GM18867 (cell line): ENCODE results near the gene ZNF483.
A peak's percentile ranks its signal among the peaks of the same experiment; 100 is the strongest.
"Not testable (repeated sequence)": the region's sequence is repeated elsewhere in the genome, so short reads cannot be mapped to it uniquely, and the experiment has no call there.

ENCODE experiments used
- ATAC-seq: cut with Tn5 transposase; IDR thresholded peaks from one replicate; pipeline ENCODE4 v1.9.1; 2021; ENCODE audit warnings: mild to moderate bottlenecking, moderate library complexity; ENCODE audit not compliant: unreplicated experiment

Gene ZNF483

DNA sequence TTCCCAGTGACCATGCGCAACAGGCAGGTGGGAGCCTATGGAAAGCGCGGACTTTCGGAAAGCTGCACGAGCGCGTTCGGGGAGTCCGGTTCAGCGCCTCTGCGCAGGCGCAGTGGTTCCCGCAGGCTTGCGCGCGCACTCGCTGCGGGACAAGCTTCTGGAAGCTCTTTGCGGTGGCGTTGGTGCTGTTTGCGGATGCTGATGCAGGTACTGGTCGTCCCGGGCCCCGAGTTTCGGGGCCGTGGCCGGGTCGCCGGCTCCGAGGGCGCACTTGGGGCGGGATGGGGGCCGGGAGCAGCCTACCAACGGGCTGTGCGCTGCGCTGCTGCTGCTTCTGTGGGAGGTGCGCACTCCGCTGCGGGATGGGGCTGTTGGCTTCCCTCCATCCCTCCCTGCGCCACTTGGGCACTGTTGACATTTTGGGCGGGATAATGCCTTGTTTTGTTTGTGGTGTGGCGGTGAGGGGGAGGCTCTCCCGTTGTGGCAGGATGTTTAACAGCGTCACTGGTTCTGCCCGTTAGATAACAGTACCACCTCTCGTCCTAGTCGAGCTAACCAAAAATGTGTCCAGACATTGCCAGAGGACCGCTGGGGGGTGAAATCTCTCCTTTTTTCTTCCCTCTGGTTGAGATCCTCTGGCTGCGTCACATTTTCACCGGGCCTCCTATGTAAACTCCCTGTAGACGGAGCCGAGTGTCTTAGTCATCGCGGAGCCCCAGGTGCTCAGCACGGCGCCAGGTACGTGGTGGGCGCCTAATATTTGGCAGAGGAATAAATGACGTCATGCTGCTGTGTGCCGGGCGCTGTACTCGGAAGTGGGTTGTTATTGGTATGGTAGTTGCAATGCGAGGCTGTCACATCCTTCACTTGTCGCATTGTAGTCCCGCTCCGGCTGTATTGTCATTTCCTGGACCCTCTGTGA is at the start of gene ZNF483:
Gene ZNF483 (plus strand): TSS at position 124 of the 922 bp plus-strand sequence. CDS start 2,217 bp downstream, outside the sequence.
- ATAC-seq, result peak; percentile 44

DNA sequence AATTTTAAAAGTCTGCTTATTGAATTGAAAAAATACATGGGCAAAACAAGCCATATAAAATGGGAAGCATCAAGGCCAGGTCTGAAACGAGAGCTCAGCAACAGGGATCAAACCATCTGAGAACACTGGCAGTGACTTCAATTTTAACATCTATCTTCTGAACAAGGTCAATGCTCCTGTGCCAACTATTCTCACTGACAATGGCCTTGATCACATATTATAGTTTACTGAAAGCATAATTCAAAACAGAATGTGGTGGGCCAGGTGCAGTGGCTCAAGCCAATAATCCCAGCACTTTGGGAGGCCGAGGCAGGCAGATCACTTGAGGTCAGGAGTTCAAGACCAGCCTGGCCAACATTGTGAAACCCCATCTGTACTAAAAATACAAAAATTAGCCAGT is 49.8 kb upstream of the ZNF483 start:
- ATAC-seq, result no peak

DNA sequence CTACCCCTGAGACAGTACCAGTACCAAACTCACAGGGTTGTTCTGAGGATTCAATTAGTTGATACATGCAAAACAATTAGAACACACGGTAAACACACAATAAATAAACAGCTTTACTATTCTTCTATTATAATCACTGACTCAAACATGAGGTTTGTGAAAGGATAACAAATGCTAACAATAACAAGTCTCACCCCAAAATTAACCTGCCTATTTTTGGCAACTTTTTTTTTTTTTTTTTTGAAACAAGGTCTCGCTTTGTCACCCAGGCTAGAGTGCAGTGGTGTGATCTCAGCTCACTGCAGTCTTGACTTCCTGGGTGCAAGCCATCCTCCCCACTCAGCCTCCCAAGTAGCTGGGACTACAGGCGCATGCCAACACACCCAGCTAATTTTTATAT is 47.3 kb upstream of the ZNF483 start:
- ATAC-seq, result no peak

DNA sequence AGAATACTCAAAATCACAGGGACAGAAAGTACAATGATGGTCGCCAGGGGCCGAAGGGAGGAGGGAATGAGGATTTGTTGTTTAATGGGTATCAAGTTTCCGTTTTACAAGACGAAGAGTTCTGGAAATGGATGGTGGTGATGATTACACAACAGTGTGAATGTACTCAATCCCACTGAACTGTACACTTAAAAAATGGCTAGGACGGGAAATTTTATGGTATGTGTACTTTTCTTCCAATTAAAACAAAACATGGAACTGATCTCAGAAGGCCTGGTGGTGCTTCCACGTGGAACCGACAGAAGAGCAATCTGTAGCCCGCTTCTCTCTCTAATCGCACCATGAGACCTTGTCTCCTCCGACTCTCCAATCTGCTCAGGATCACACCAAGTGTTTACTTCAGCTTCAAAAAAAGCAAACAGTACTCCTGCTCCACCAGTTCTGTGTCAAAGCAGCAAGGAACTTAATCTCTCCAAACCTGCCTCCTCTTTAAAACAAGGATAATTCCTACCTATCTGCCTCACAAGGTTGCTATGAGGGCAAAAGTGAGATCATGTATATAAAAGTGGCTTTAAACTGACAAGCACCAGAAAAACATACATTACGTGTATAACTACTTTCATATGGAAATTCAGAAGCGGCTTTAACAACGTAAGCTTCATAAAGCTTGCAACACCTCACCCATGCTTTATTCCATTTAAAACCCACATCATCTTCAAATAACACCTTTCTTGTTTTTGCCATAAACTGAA is 42.9 kb upstream of the ZNF483 start:
- no peak for ATAC-seq

DNA sequence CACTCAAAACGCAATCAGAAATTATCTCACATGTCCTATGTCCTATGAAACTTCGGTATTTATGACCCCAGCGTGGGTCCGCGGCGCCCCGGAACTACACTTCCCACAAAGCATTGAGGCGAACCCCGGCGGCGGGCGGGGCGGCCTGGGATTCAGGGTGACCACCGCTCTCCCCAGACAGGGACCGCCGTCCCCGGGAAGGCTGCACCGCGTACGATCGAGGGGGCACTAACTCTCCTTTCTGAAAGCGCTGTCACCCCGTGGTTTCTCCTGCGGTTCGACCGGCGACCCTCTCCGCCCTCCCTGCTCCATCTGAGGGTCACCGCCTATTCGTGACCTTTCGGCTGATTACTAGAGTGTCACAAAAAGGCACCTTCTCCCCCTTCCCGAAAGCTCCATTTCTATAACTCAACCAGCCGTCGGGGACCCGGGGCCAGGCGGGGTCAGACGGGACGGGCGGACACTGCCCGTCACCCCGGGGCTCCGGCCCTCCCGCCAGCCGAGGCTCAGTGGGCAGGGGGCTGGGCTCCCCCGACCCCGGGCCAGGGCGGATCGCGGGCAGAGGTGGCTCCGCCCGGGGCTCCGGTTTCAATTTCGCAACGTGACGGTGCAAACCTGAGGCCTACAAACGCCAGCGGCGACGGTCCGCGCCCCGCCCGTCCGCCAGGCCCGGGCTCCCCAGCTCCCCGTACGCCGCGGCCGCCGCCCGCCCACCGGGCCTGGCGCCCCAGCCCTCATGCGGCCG is 42.1 kb upstream of the ZNF483 start:
- ATAC-seq, result peak; percentile 64

DNA sequence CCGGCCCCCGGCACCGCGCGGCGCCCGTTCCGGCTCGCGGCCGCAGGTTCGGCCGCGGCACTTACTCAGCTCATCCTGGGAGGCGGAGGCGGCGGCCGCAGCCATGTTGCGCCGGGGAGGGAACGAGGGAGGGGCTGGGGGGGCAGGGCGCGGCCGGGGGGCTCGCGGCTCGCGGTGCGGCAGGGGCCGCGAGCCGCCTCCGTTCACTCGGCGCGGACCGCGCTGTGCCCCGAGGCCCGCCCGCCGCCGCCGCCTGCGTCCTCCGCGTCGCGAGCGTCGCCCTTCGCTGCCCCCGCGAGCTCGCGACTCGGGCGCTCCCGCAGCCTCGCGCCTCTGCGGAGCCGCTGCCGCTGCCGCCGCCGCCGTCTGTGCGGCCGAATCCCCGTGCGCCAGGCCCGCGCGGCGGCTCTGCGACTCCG is 41.5 kb upstream of the ZNF483 start:
- peak; percentile 35 for ATAC-seq

DNA sequence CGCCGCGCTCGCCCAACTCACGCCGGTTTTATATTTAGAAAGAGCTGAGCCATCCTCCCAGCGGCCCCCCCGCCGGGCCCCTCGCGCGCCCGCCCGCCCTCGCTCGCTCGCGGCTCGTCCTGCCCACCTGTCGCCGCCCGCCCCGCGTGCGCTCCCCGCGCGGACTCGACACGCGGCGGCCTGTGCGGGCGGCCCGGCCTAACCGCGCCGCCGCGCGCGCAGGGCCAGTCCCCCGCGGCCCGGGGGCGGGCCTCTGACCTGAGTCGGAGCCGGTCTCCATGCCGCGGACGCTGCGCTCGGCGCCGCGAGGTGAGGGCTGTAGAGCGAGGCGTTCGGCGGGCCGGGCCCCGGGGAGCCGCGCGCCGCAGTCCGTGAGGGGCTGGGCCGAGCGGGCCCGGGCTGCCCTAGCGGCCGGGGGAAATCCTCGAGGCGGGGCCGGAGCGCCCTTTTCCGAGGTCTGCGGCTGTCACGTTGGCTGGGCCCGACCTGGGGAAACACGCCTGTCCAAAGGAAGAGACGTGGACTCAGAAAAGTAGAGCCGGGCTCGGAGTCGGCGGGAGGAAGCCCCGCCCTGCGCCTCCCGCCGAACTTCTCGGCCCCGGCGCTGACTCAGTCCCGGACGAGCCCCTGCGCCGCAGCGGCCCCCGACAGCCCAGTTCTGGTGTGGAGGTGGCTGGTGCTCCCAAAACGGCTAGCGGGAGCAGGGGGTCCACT is 41.0 kb upstream of the ZNF483 start, which contains the start of gene ECPAS:
Gene ECPAS (minus strand): TSS at position 526 of the 714 bp plus-strand sequence. CDS start 11,465 bp downstream, outside the sequence.
- peak; percentile 59 for ATAC-seq

DNA sequence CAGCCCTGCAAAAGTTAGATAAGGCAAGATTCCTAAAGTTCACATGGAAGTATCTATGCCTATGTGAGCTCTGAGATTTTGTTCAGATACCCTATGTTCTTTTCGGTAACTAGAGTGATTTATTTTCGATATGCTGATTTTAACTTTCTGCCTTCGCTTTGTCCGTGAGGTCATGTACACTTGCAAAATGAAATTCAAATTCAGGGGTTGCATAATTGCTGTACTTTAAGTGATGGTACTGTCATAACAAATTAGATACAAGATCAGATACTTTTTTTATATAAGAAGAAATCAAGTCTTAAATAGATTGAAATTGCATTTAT is 40.4 kb upstream of the ZNF483 start:
- peak; percentile 0 for ATAC-seq

DNA sequence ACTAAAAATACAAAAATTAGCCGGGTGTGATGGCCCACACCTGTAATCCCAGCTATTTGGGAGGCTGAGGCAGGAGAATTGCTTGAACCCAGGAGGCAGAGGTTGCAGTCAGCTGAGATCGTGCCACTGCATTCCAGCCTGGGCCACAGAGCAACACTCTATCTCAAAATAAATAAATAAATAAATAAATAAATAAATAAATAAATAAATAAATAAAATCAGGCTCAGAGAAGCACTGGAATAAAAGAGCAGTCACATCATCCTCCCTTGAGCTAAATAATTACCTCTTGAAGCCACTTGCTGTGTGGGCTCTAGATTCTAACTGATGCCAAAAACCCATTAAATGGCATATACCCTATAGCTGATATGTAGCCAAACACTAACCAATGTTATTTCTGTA is 27.8 kb upstream of the ZNF483 start:
- not testable (repeated sequence) for ATAC-seq

DNA sequence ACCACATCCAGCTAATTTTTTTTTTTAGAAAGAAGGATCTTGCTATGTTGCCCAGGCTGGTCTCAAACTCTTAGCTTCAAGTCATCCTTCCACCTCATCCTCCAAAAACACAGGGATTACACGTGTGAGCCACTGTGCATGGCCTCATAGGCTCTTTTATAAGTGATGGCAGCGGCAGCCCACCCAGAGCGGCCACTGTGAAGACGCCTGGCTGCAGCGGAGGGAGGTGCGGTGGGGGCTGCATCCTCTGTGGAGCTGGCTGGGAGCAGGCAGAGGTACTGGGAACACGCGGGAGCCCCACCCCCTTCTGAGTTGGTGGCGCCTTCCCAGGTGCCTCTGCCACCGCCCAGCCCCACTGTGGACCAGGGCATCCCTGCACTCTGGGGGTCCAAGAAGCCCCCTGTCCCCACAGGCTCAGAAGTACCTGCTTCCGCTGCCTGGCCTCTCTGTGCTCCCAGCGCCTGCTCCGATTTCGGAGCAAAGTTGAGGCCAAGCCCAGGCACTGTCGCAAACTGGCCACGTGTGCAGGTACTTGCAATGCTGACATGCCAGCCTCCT is 23.9 kb upstream of the ZNF483 start:
- no peak for ATAC-seq

DNA sequence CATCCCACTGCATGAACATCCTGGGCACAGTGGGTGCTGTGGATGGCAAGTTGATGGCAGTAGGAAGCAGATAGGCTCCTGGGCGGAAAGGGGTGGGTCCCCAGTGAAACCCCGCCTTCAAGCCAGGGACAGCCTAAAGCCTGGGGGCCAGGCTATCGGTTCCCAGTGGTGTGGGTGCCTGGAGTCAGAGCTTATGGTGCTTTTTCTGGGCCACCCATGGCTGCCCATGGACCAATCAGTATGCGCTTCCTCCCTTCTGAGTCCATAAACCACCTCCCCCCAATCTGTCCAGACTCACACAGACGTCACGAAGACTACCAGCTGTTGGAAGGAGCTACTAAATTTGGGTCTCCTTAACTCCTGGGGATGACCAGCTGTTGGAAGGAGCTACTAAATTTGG is 23.3 kb upstream of the ZNF483 start:
- no peak for ATAC-seq

DNA sequence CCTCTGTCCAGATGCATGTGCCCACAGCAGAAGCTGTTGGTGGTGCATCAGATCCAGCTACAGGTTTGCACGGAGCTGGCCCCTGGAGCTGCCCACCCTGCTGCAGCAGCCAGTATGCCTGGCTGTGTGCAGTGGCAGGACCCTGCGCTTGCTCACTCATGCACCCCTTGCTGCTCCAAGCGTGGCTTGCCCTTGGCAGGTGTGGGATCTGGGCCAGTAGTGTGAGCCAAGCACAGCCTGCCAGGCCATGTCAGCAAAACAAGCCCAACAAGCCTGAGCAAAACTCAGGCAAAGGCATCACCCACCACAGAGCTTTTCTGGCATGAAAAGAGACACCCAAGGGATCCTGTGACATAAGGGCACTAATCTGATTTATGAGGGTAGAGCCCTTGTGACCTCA is 22.5 kb upstream of the ZNF483 start:
- ATAC-seq, result no peak

DNA sequence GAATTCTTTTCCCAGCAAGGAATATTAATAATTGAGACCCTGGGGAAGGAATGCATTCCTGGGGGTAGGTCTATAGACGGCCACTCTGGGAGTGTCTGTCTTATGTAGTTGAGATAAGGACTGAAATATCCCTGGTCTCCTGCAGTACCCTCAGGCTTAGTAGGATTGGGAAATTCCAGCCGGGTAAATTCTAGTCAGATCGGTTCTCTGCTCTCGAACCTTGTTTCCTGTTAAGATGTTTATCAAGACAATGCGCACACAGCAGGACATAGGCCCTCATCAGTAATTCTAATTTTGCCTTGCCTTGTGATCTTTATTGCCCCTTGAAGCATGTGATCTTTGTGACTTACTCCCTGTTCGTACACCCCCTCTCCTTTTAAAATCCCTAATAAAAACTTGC is 13.4 kb upstream of the ZNF483 start:
- not testable (repeated sequence) for ATAC-seq

DNA sequence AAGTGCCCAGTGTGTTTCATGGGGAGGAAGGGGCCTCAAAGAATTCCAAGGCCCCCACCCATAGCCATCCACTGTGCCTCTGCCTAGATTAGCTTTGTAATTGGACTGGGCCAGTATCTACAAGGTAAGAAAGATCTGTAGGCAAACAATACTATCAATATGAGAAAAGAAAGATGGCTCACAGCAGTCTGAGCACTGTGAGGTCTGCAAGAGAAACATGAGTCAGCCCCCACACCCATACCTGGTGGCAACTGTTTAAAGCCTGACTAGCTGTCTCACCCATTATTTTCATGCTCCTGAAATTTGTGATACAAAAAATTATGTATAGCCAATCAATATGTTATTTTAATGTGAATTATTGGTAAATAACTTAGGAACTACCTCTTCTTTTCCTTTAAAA is 10.0 kb upstream of the ZNF483 start:
- ATAC-seq, result no peak

DNA sequence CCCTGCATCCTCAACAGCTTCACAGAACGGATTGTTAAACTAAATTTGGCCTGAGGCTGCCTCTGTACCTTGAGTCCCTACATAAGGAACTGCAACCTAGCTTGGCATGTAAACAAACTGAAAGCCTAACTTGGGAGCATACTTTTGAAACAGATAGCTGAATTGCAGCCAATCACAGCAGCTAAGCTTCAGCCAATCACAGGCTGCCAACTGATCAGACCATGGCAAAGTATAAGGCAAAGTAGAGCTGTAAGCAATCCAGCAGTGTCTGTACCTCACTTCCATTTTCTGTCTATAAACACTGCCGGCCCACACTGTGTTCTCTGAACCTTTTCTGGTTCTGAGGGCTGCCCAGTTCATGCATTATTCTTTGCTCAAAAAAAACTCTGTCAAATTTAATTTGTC is 8.9 kb upstream of the ZNF483 start:
- no peak for ATAC-seq

DNA sequence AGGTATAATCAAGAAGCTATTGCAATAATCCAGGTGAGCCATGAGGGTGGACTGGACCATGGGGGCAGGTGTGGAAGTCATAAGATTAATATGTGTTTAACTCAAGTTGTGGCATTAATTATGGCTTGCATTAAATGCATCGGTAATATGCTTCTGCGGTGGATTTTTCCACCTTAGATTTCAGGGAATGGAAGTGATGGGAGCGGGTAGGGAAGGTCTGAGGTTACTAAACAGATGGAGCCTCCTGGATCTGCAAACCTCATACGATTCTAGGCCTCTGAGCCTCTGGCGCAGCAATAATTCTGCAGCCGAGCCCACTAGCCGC is 286 bp upstream of the ZNF483 start:
- no peak for ATAC-seq

DNA sequence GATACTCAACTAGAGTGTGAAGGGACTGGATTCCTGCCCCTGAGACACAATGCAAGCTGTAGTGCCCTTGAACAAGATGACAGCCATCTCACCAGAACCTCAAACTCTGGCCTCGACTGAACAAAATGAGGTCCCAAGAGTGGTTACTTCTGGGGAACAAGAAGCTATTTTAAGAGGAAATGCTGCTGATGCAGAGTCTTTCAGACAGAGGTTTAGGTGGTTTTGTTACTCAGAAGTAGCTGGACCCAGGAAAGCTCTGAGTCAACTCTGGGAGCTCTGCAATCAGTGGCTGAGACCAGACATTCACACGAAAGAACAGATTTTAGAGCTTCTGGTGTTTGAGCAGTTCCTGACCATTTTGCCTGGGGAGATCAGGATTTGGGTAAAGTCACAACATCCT is 2.4 kb downstream of the ZNF483 start:
- ATAC-seq, result no peak

DNA sequence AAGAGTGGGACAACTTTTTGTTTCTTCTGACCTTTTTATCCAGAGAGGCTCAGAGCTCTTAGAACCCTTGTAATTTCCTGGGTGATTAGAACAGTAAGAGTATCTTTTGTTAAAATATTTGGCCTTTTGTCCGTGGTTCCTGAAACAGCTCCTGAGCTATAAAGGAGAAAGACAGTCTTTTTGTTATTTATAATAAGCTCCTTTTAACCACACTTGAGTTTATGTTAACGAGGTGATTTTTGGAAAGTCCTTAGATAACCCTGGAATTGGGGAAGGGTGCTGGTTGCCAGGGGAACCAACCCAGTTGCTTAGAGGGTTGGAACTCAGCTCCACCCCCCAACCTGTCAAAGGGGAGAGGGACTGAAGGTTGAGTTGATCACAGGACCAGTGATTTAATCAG is 4.8 kb downstream of the ZNF483 start:
- no peak for ATAC-seq

DNA sequence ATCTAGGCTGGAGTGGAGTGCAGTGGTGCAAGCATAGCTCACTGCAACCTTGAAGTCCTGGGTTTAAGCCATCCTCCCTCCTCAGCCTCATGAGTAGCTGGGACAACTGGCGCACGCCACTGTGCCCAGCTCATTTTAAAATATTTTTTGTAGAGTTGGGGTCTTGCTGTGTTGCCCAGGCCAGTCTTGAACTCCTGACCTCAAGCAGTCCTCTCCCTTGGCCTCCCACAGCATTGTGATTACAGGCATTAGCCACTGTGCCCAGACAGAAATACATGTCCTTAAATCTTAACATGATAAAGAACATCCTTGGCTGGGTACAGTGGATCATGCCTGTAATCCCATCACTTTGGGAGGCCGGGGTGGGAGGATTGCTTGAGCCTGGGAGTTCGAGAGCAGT is 6.7 kb downstream of the ZNF483 start:
- ATAC-seq, result no peak

DNA sequence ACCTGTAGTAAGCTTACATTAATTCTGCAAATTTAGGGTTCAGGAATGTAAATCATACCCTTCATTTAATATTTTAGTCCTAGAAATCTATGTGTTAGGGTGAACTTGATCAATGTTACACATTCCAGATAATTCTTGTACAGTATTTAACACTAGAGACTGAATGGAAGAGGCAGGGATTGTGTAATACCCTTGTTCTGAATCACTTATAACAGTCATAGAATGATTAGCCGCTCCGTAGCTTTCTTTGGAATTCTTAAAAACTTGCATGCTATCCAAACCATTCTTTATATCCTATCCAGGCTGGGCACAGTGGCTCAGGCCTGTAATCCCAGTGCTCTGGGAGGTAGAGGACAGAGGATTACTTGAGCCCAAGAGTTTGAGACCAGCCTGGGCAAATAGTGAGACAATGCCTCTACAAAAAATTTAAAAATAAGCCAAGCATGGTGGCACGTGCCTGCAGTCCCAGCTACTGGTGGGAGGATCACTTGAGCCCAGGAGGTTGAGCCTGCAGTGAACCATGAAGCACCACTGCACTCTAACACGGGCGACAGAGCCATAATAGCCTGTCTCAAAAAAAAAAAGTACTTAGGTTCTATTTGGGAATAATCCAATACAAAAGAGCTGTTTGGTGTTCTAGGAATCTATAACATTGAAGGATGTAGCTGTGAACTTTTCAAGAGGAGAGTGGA is 8.3 kb downstream of the ZNF483 start:
- no peak for ATAC-seq
